Dermis blood vessel endothelial cell (primary cell): Measurements from ENCODE around the gene IFT27. TPM values are rescaled to one million over a fixed set of nuclear protein-coding genes. Genes with fewer than 3 reads are reported as not detected.

Source experiments
- DNase-seq: peaks from one replicate; pipeline ENCODE4 v3.0.0; 2010
- total RNA-seq: library from RNA; depleted of rRNA; stranded (reverse); fragments of >200 nt; gene quantifications from 2 replicates; pipeline ENCODE4 v1.2.3, GENCODE V29; 2014

The IFT27 gene
- total RNA-seq, 1 donor from 2014 or later: 19.4 TPM

GRCh38 chr22:36796552-36797175 lies 20.7 kb upstream of the IFT27 start:
- DNase-seq: no peak

GRCh38 chr22:36795633-36796032 lies 19.7 kb upstream of the IFT27 start:
- no peak for DNase-seq

GRCh38 chr22:36790648-36791047 lies 14.7 kb upstream of the IFT27 start:
- DNase-seq: no peak

GRCh38 chr22:36787204-36787988 lies 11.5 kb upstream of the IFT27 start:
- no peak for DNase-seq

- no peak for DNase-seq
These were observed 7.8 kb upstream of the IFT27 start for GRCh38 chr22:36783743-36784142.

- DNase-seq: peak; percentile 96
These were observed 6.0 kb upstream of the IFT27 start for GRCh38 chr22:36781656-36782627.

- no peak for DNase-seq
These were observed 2.1 kb upstream of the IFT27 start for GRCh38 chr22:36778020-36778419.

GRCh38 chr22:36776722-36777121 lies 803 bp upstream of the IFT27 start:
- DNase-seq: no peak

- peak; percentile 35 for DNase-seq
These were observed 344 bp downstream of the IFT27 start for GRCh38 chr22:36775586-36775963.

- peak; percentile 58 for DNase-seq
These were observed 2.0 kb downstream of the IFT27 start for GRCh38 chr22:36773935-36774334.

- DNase-seq: no peak
These were observed 3.5 kb downstream of the IFT27 start for GRCh38 chr22:36772451-36772850.

GRCh38 chr22:36771356-36772063 lies 4.4 kb downstream of the IFT27 start:
- DNase-seq: no peak

- no peak for DNase-seq
These were observed 5.2 kb downstream of the IFT27 start for GRCh38 chr22:36770513-36771231.

GRCh38 chr22:36769541-36770512 lies 6.1 kb downstream of the IFT27 start:
- DNase-seq: no peak

GRCh38 chr22:36768616-36769015 lies 7.3 kb downstream of the IFT27 start:
- DNase-seq: no peak

- DNase-seq: no peak
These were observed 7.8 kb downstream of the IFT27 start for GRCh38 chr22:36768141-36768540.

- no peak for DNase-seq
These were observed 8.7 kb downstream of the IFT27 start for GRCh38 chr22:36767035-36767775.

GRCh38 chr22:36765943-36766450 lies 9.9 kb downstream of the IFT27 start:
- no peak for DNase-seq

- DNase-seq: no peak
These were observed 10.6 kb downstream of the IFT27 start for GRCh38 chr22:36765131-36765942.
